HG02588 (cell line): Measurements from ENCODE around the gene EOGT.

Experiments used
- ATAC-seq: cut with Tn5 transposase; IDR thresholded peaks from one replicate; pipeline ENCODE4 v1.9.1; 2021; ENCODE audit warnings: mild to moderate bottlenecking, moderate library complexity; ENCODE audit not compliant: unreplicated experiment

EOGT gene

GRCh38 chr3:69013253-69014021 is at the start of gene EOGT:
Gene EOGT (minus strand): TSS chr3:69013684. CDS start chr3:69009846, 3,838 bp downstream.
- ATAC-seq, result peak; percentile 82

DNA sequence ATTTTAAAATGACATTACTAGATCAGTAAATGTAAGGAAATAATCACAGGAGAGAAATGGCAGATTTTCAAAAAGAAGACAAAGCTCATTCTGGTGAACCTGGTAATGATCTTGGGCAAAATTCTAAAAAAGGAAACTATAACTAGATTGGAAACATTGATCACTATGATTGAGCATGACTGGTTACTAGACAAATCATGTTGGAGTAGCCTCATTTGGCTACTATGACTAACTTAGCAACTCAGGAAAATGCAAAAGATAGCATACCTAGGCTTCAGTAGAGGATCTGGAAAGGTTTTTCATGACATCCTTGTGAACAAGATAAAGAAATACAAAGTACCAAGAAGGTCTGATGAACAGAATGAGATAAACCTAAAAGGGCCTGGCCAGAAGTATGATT is 46.2 kb upstream of the EOGT start:
- no peak for ATAC-seq

DNA sequence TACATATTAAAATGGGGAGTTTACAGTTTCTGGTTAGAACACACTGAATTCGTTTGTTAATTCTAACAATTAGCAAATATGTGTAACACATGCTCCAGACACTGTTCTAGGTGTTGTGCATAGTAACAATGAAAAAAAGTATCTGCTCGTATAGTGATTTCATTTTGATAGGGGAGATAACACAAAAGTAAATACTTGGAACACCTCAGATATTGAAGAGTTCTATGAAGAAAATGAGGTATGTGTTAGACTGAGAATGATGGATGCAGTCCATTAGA is 45.4 kb upstream of the EOGT start:
- peak; percentile 15 for ATAC-seq

DNA sequence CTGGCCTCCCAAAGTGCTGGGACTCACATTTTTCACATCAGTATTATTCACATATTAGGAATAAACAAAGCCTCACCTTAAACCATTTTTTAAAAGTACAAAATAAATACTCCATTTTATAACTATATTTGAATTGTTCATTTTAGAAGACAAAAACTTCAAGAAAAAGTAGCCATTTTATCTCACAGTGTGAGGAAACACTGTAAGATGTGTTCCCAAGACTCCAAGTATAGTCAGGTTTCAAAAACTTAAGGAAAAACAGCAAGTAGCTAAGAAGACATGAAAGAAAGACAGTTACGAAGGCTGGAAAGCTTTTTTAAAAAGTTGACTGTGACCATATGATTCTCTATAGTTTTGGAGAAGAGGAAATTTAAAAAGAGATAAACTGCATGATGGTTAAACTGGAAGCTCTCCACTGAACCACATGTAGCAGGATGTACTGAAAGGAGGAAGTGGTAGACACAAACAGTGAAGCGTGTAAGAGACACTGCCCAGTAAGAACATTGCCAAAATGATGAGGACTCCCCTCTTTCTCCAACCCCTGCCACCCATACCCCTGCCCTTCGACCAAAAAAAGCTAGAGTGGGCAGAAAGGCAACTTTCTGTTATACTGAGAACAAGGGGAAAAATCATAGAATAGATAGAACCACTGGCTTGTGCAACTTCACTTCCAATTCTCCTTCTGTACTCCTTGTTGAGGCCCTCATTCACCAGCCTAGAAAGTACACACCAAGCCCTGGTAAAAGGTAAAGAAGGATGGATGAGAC is 44.9 kb upstream of the EOGT start:
- ATAC-seq, result peak; percentile 94

DNA sequence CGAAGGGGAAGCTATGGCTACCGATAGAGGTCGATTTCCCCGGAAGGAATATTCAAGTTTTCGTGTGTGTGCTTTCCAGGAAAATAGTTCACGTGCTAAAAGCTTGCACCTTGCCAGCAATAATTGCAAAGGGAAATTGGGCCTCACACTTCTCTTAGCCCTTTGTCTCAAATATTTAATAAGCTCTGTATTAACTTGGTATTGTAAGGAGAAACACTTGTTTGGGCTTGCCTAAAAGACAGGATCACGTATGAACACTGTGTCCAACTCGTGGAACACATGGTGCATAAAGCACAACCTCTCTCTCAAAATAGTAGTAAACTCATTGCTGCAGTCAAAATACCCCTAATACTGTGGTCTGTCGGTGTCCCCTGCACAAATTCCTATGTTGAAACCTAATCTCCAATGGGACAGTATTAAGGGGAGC is 39.0 kb upstream of the EOGT start:
- ATAC-seq, result no peak

DNA sequence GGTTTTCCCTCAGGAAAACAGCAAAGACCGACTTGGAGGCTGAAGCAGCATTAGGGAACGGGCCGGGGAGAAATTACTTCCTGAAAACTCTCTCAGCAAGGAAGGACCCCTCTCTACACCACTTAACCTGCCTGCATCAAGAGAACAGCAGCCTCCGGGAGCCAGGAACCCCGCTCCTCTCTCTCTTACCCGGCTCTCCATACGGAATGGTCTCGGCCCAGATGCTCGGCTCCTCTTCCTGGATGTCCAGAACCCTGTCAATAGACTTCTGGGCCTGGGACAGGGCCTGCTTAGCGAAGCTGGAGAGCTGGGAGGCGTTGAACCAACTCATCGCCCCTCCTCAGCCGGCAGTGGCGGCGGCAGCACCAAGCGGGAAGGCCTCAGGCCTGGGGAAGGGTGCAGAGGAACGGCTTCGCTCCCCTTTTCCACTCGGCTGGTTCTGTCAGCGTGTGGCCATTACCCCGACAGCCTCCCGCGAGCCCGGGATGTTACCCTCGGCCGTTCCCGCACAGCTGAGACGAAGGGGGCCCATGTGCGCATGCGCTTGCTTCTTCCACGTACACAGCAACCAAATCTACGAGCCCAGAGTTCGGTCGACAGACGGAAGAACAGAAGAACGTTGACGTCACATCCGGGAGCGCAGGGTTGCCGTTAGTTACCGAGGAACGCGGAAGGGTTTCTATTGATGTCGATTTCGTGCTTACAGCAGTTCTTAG is 38.4 kb upstream of the EOGT start, which contains the start of gene TMF1:
TMF1 (minus strand) TSS at position 578 of the 716 bp plus-strand sequence; CDS start at position 331, 247 bp downstream.
- peak; percentile 96 for ATAC-seq

DNA sequence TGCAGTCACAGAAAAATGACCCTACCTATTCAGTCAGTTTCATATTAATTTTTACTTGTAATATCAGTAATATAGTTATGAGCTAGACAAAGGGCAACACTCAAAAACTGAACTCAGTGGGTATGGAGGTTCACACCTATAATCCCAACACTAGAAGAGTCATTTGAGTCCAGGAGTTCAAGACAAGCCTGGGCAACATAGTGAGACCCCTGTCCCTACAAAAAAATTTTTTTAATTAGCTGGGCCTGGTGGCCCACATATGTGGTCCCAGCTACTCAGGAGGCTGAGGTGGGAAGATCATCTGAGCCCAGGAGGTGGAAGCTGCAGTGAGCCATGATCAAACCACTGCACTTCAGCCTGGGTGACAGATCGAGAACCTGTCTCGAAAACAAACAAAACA is 35.5 kb upstream of the EOGT start:
- no peak for ATAC-seq

GRCh38 chr3:69044608-69045007 is 31.1 kb upstream of the EOGT start:
- ATAC-seq, result no peak

- no peak for ATAC-seq
Measured at GRCh38 chr3:69033470-69033869, 20.0 kb upstream of the EOGT start.

- ATAC-seq, result no peak
Measured at GRCh38 chr3:69032737-69033136, 19.3 kb upstream of the EOGT start.

- no peak for ATAC-seq
Measured at GRCh38 chr3:69032142-69032541, 18.7 kb upstream of the EOGT start.

GRCh38 chr3:69031635-69032034 is 18.2 kb upstream of the EOGT start:
- no peak for ATAC-seq

DNA sequence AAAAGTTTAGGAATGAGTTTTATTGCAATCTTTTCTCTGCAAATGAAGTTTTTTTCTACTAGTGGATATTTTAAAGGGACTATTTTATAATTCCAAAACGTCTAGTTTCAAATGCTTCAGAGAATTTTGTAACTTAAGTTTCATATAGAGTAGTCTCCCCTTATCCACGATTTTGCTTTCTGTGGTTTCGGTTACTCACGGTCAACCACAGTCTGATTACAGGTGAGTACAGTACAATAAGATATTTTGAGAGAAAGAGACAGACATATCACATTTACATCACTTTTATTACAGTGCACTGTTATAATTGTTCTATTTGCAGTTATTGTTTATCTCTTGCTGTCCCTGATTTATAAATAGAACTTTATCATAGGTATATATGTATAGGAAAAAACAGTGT is 7.4 kb upstream of the EOGT start:
- no peak for ATAC-seq

DNA sequence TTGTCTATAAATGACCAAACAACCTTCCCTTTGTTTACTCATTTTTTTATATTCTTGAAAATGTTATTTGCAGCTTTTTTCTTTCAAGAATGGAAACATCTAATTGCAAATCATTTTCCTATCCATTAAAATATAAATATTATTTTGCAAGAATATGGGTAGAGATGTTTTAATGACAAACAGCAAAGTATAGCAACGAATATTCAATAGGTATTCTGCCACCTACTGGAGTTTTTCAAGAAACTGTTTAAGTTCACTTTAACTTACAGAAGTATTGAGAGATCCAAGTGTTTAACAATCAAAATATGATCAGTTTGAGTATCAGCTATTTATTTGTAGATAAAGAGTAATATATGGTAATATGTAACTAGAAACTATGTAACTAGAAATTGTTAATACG is 6.9 kb upstream of the EOGT start:
- no peak for ATAC-seq

DNA sequence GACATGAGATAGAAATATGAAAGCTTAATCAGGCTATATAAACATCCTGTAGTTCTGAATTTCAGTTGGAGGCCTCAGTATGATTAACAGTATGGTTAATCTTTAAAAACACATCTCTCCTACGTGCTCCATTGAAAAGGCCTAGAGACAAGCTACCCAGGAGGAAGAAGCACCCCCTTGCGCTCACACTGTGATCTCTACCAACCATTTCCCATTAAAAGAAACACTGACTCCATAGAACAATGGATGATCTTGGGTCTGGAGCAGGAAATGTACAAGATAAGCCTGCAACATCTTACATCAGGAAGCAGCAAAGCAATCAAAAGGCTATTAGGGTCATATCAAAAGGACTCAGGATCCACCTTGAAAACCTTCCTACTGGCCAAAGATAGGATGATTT is 3.4 kb upstream of the EOGT start:
- ATAC-seq, result no peak

- ATAC-seq, result no peak
Measured at GRCh38 chr3:69016102-69016501, 2.6 kb upstream of the EOGT start.

GRCh38 chr3:69014022-69014580 is 617 bp upstream of the EOGT start:
- ATAC-seq, result no peak

DNA sequence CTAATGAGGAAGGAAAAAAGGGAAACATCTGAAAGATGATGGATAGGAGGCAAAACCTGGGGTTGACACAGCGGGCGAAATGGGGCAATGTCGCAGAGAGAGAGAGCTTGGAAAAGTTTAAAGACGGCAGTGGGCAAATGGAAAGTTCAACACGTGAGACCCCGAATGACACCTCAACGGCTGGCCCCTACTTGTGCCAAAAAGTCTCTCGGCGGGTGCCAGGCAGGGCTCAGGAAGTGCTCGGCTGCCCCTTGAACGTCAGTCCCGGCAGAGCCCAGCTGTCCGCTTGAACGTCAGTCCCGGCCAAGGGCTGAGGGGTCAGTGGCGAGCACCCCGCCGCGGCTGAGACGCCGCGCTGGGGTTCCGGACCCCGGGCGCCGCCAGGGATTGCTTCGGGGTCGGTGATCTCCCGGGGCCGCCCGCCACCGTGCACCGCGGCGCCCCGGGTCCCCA is 658 bp downstream of the EOGT start:
- ATAC-seq, result peak; percentile 42

- no peak for ATAC-seq
Measured at GRCh38 chr3:69012100-69012799, 1.2 kb downstream of the EOGT start.

DNA sequence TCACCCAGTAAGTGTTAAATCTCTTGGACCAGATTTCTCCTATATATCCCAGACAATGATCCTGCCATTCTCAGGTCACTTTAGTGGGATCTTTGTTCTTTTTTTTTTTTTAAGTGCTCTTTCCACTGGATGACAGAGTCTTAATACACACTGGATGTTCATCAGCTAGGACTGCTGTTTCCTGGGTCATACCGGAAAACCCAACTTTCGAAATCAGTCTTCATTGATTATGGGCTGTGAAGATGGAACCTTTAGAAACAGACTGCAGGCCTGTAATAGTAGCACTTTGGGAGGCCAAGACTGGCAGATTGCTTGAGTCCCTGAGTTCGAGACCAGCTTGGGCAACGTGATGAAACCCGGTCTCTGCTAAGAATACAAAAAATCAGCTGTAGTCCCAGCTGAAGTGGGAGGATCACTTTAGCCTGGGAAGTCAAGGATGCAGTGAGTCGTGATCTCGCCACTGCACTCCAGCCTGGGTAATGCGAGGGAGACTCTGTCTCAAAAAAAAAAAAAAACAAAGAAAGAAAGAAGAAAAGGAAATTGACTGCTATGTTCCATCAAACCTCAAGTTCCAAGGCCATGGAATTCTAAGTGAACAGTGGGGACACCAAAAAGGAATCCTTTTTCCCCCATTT is 2.3 kb downstream of the EOGT start:
- no peak for ATAC-seq
